WI38 (cell line): ENCODE results near the gene TAS2R38.

Experiments
- H3K4me3 ChIP-seq: 2 replicates; pipeline ENCODE4 v1.5.1; 2011; ENCODE audit warnings: low read depth, mild to moderate bottlenecking, control low read depth, low read length
- TF ChIP-seq, protein P1 (sequence below): IDR thresholded peaks from 2 replicates; pipeline ENCODE4 v1.5.1; 2012; ENCODE audit warnings: low read depth, mild to moderate bottlenecking, control low read depth, low read length

TAS2R38 gene

DNA sequence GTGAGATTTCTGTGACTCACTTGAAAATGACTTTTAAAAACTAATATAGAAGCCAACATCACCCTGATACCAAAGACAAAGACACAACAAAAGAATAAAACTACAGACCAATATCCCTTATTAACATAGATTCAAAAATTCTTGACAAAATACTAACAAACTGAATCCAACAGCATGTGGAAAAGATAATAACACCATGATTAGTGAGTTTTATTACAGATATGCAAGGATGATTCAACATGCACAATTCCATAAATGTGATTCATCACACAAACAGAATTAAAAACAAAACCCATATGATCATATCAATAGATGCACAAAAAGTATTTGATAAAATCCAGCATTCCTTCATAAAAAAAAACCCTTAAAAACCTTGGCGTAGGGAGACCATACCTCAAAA, 28.6 kb upstream of the TAS2R38 start:
- H3K4me3 ChIP-seq, result no peak overlapping the region
- TF ChIP-seq, protein P1, sequence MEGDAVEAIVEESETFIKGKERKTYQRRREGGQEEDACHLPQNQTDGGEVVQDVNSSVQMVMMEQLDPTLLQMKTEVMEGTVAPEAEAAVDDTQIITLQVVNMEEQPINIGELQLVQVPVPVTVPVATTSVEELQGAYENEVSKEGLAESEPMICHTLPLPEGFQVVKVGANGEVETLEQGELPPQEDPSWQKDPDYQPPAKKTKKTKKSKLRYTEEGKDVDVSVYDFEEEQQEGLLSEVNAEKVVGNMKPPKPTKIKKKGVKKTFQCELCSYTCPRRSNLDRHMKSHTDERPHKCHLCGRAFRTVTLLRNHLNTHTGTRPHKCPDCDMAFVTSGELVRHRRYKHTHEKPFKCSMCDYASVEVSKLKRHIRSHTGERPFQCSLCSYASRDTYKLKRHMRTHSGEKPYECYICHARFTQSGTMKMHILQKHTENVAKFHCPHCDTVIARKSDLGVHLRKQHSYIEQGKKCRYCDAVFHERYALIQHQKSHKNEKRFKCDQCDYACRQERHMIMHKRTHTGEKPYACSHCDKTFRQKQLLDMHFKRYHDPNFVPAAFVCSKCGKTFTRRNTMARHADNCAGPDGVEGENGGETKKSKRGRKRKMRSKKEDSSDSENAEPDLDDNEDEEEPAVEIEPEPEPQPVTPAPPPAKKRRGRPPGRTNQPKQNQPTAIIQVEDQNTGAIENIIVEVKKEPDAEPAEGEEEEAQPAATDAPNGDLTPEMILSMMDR, result no peak

DNA sequence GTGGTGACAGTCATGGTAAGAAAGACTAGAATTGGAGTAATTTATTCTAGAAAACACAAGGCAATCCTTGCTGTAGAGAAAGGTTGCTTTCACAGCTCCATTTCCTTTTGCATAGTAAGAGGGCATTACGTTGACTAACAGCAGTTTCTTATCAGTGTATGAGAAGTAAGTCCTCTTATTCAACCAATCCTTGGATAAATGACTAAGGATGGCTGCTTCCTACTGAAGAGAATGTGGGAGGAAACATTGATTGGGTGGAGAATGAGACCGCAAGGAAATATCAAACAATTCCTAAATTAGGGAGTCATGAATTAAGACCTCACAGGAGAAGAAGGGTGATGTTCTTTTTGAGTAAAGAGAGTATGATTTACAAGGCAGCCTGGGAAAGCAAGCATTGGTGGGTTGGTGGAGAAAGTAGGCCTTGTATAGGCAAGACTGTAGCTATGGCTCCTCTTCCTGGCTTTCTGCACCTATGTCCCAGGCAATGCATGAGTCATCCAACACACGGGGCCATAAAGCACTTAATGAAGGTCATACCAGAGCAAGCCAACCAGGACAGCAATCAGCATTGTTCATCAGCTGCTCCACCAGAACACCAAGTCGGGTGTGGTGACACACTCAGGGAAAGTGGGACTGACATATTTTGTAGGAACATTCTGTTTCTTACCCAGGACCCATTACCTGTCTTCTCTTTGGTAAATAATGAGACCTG, 27.7 kb upstream of the TAS2R38 start:
- TF ChIP-seq, protein P1, result no peak
- H3K4me3 ChIP-seq, result no peak overlapping the region

DNA sequence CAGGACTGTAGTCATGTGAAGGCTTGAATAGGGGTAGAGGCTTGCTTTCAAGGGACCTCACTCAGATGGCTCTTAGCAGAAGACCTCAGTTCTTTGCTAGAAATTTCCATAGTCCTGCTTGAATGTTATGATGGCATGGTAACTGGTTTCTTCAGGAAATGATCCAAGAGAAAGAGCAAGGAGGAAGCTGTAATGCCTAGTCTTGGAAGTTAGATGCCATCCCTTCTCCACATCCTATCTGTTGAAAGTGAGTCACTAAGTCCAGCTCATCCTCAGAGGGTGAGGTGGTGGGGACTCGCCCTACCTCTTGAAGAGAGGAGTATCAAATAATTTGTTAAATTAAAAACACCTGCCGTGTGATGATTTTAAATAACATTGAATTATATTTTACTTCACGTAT, 26.7 kb upstream of the TAS2R38 start:
- no peak overlapping the region for H3K4me3 ChIP-seq
- TF ChIP-seq, protein P1, result no peak

DNA sequence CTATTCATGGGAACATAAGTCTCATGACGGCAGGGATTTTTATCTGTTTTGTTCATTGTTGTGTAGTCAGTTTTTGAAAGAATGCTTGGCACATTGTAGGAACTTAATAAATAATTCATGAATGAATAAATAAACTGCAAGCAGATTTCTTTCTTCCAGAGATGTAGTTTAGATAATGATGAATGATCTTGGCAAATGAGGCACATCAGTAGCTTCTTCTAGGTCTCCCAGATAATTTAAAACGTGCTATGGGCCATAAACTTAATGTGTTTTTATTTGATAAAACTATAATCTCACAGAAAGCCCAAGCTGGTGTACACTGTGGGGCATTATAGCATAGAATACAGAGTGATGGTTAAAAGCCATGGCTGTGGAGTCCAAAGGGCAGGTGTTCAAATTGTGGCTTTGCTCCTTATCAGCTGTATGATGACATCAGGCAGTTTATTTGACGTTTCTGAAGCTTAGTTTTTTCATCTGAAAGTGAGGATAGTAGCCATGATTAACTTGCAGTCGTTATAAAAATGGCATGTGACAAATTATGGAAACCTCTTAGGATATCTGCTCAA, 25.6 kb upstream of the TAS2R38 start:
- TF ChIP-seq, protein P1, result no peak
- no peak overlapping the region for H3K4me3 ChIP-seq

DNA sequence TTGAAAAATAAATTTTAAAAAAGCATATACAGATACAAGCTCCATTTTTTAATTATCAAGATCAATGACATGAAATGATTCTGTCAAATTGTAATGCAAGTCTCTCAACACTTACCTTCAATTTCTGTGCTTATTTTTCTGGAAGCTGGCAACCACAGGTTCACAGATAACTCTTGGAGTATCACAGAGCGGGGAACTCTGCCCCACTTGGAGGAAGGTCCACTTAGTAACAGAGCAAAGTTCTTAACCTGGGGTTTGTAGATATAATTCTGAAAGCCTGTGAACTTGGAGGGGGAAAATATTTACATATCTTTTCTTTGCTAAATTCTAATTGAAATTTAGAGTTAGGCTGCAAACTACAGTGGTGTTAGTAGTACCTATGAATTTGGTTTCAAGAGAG, 19.8 kb upstream of the TAS2R38 start:
- TF ChIP-seq, protein P1, result no peak
- no peak overlapping the region for H3K4me3 ChIP-seq

DNA sequence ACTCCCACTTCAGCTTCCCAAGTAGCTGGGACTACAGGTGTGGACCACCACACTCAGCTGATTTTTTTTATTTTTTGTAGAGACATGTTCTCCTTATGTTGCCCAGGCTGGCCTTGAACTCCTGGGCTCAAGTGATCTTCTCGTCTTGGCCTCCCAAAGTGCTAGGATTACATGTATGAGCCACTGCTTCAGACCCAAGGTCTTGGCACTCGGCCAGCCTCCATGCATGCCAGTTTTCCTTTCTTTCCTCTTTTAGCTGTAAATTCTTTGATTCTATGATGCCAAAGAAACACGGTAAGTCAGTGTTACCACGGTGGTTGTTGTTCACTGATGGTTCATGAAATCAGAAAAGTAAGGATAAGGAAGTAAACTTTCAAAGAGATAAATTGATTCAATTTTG, 19.1 kb upstream of the TAS2R38 start:
- no peak overlapping the region for H3K4me3 ChIP-seq
- TF ChIP-seq, protein P1, result no peak

DNA sequence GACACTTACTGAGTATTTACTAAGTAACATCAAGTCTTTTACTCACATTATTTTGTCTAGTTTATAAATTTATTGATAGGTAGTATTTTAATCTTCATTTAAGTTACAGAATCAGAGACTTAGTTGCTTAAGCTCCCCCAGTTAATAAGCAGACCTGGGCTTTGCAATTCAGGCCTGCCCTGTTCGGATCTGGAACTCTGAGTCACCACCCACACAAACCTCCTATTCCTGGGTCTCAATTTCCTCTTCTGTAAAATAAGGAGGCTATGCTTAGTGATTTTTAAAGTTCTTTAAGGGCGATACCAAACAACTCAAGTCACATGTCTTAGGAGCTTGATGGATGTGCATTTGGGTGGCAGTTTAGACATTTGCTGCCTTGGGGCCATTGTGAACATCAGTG, 18.6 kb upstream of the TAS2R38 start:
- no peak overlapping the region for H3K4me3 ChIP-seq
- TF ChIP-seq, protein P1, result no peak
